SK-N-SH (cell line): ENCODE measurements around the gene NTRK2.

Source experiments
- CTCF ChIP-seq: fragments of 200-600 bp; sonication (generic); IDR thresholded peaks from 2 replicates; pipeline ENCODE4 v1.6.1; 2017; ENCODE audit warnings: antibody characterized with exemption, mild to moderate bottlenecking, moderate library complexity
- EP300 ChIP-seq, 2 experiments: IDR thresholded peaks; 2 replicates each; pipeline versions ENCODE4 v1.4.0 to v1.6.1; 2012; ENCODE audit warnings: borderline replicate concordance in 1 of 2, low read depth in 1 of 2, low read length in 1 of 2
- EZH2phosphoT487 ChIP-seq: fragments of 200-600 bp; sonication (generic); IDR thresholded peaks from 2 replicates; pipeline ENCODE4 v1.6.1; 2017; ENCODE audit warnings: low read depth, mixed run types, mild to moderate bottlenecking, antibody characterized with exemption, moderate library complexity, borderline replicate concordance
- FOXJ3 ChIP-seq: sonication (generic); formaldehyde crosslinking; IDR thresholded peaks from 2 replicates; pipeline ENCODE4 v1.5.1; 2020; ENCODE audit warnings: mild to moderate bottlenecking, missing genetic modification reagents
- GABPA ChIP-seq: IDR thresholded peaks from 2 replicates; pipeline ENCODE4 v1.4.0; 2012; ENCODE audit warnings: low read depth, mild to moderate bottlenecking
- JUND ChIP-seq: IDR thresholded peaks from 2 replicates; pipeline ENCODE4 v1.4.0; 2012
- MAX ChIP-seq: IDR thresholded peaks from 2 replicates; pipeline ENCODE4 v1.4.0; 2012; ENCODE audit warnings: low read depth
- RAD21 ChIP-seq: IDR thresholded peaks from 2 replicates; pipeline ENCODE4 v1.6.1; 2012; ENCODE audit warnings: mild to moderate bottlenecking, low read length
- REST ChIP-seq: IDR thresholded peaks from 2 replicates; pipeline ENCODE4 v1.6.1; 2012; ENCODE audit warnings: mild to moderate bottlenecking, low read depth, low read length, moderate library complexity
- RXRA ChIP-seq: IDR thresholded peaks from 2 replicates; pipeline ENCODE4 v1.4.0; 2012; ENCODE audit warnings: low read depth, mild to moderate bottlenecking, borderline replicate concordance
- TAF1 ChIP-seq: IDR thresholded peaks from 2 replicates; pipeline ENCODE4 v1.6.1; 2012; ENCODE audit warnings: low read depth, mild to moderate bottlenecking, low read length, moderate library complexity, borderline replicate concordance
- YY1 ChIP-seq: IDR thresholded peaks from 2 replicates; pipeline ENCODE4 v1.4.0; 2012; ENCODE audit warnings: low read depth, mild to moderate bottlenecking
- ZBTB33 ChIP-seq: IDR thresholded peaks from 2 replicates; pipeline ENCODE4 v1.4.0; 2012; ENCODE audit warnings: low read depth, borderline replicate concordance

- TF ChIP-seq EZH2phosphoT487 (no peak), CTCF (no peak), MAX (no peak), RAD21 (no peak), JUND (no peak), YY1 (no peak), EP300 (IDR thresholded peaks at IDR 0.05; ENCODE audit: borderline replicate concordance in 1 of 2, low read depth in 1 of 2, low read length in 1 of 2) (no peak), RXRA (no peak), FOXJ3 (CRISPR knock-in tag) (no peak), ZBTB33 (no peak), TAF1 (no peak), REST (no peak), GABPA (no peak)
These were observed 255.8 kb downstream of the NTRK2 start for GRCh38 chr9:84925225-84925872.
